Measurements from ENCODE around the gene RAPGEF2.

Gene RAPGEF2

GRCh38 chr4:159296061-159296460 is 193.2 kb downstream of the RAPGEF2 start:
- Histone ChIP-seq H3K4me1 (peaks cover 0 to 40% (median 12%) of the 10 kb centered on the region in 4 donors), H3K27me3 (no peaks in the 10 kb centered on the region), H3K9me3 (no peaks in the 10 kb centered on the region), H3K36me3 (no peaks in the 10 kb centered on the region), H3K27ac (no peak overlapping the region), H3K4me3 (no peak overlapping the region)
- no peak for DNase-seq
- intact Hi-C loops (cut with DNase I; ENCODE audit: low total_unique reads): no loop called here
- TF ChIP-seq CTCF (IDR thresholded peaks at IDR 0.05): no peak

DNA sequence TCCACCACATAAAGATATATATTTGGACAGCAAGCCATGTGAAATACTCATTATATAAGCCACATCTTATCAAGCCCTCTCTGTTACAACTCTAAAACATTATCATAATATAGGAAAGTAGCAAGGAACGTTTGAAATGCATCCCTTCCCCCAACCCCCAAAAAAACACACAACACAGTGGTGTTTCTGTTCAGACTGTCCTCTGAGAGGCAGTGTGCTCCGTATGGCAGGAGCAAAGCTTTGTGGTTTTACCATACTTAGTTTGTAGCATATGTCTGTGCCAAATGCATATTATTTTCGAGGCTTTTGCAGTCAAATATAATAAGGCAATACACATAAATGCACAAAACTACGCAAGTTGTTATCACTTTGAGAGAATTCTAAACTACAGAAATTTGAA is 194.2 kb downstream of the RAPGEF2 start:
- Histone ChIP-seq H3K4me3 (no peak overlapping the region), H3K27ac (no peak overlapping the region), H3K27me3 (no peaks in the 10 kb centered on the region), H3K9me3 (no peaks in the 10 kb centered on the region), H3K36me3 (no peaks in the 10 kb centered on the region), H3K4me1 (peaks cover 0 to 40% (median 12%) of the 10 kb centered on the region in 4 donors)
- intact Hi-C loops (cut with DNase I; ENCODE audit: low total_unique reads): no loop called here
- TF ChIP-seq CTCF (IDR thresholded peaks at IDR 0.05): no peak
- DNase-seq: no peak

DNA sequence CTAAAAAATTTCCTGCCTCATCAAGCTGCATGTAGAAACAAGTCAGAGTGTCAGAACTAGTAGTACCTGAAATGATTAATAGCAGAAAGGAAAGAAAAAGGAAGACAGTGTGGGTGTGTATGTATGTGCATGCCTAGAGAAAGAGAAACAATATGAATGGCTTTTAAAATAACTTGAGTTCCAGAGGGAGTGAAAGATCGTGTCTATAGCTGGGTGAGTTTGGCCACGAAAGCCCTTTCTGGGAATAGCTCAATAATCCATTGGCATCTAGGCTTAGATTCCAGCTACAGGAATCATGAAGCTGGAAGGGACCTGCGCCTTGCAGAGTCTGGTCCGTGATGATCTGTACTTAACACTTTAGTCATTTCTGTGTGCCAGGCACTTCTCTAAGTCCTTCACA is 195.6 kb downstream of the RAPGEF2 start:
- Histone ChIP-seq H3K9me3 (no peaks in the 10 kb centered on the region), H3K27me3 (no peaks in the 10 kb centered on the region), H3K4me3 (no peak overlapping the region), H3K27ac (peak overlapping the region in 1 of 2 donors; percentile 25), H3K36me3 (no peaks in the 10 kb centered on the region), H3K4me1 (peaks cover 0 to 40% (median 12%) of the 10 kb centered on the region in 4 donors)
- intact Hi-C loops (cut with DNase I; ENCODE audit: low total_unique reads): no loop called here
- no peak for DNase-seq
- TF ChIP-seq CTCF (IDR thresholded peaks at IDR 0.05): no peak

GRCh38 chr4:159303435-159303834 is 200.6 kb downstream of the RAPGEF2 start:
- peaks cover 0 to 12% (median 7%) of the 10 kb centered on the region in 4 donors for H3K4me1 ChIP-seq
- no peak overlapping the region for H3K4me3 ChIP-seq
- H3K9me3 ChIP-seq: peaks cover 0 to 4% (median 0%) of the 10 kb centered on the region in 3 donors
- no peak overlapping the region for H3K27ac ChIP-seq
- H3K27me3 ChIP-seq: no peaks in the 10 kb centered on the region
- DNase-seq: no peak
- intact Hi-C loops (cut with DNase I; ENCODE audit: low total_unique reads): no loop called here
- no peak for TF ChIP-seq CTCF (IDR thresholded peaks at IDR 0.05)
- H3K36me3 ChIP-seq: peaks cover 0 to 13% (median 6%) of the 10 kb centered on the region in 3 donors

- no peaks in the 10 kb centered on the region for H3K27me3 ChIP-seq
These were observed 202.2 kb downstream of the RAPGEF2 start for GRCh38 chr4:159305129-159305528.

More at GRCh38 chr4:159305129-159305528, 202.2 kb downstream of the RAPGEF2 start:
- intact Hi-C loops (cut with DNase I; ENCODE audit: low total_unique reads): no loop called here
- Histone ChIP-seq H3K36me3 (peaks cover 0 to 13% (median 6%) of the 10 kb centered on the region in 3 donors), H3K27ac (no peak overlapping the region), H3K9me3 (peaks cover 0 to 4% (median 0%) of the 10 kb centered on the region in 3 donors), H3K4me3 (no peak overlapping the region), H3K4me1 (peaks cover 0 to 8% (median 3%) of the 10 kb centered on the region in 4 donors)
- TF ChIP-seq CTCF (IDR thresholded peaks at IDR 0.05): no peak
- no peak for DNase-seq

All from tibial artery (tissue), 4 donors.